C4-2B (cell line): Measurements from ENCODE around the gene IL17RD.

Source experiments
- H3K27ac ChIP-seq: fragments of 450-650 bp; 2 replicates; pipeline ENCODE4 v1.5.1; 2017
- ZFX ChIP-seq: fragments of 450-650 bp; IDR thresholded peaks from 2 replicates; pipeline ENCODE4 v1.6.1; 2017
- TF ChIP-seq, protein P1 (sequence below): fragments of 450-650 bp; conservative IDR thresholded peaks from 2 replicates; pipeline ENCODE4 v1.5.1; 2017; ENCODE audit warnings: mild to moderate bottlenecking

Gene IL17RD

DNA sequence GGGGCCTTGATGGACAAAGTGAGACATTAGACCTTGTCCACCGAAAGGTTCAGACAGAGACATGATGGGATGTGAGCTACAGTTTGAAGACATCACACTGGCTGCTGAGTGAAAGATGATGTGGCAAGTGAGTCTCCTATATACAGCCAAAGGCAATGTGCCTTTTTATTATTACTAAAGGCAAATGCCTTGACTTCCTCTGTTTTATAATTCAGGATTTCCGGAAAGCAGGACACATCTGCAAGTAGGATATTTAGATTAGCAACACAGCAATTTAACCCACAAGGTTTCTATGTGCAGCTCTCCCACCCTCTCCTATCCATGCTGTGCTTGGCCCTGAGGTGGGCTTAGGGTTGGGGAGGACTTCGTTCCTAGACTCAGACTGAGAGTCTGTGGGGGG lies 84.0 kb downstream of the IL17RD start:
- no peak overlapping the region for H3K27ac ChIP-seq
- no peak for TF ChIP-seq ZFX
- TF ChIP-seq, protein P1, sequence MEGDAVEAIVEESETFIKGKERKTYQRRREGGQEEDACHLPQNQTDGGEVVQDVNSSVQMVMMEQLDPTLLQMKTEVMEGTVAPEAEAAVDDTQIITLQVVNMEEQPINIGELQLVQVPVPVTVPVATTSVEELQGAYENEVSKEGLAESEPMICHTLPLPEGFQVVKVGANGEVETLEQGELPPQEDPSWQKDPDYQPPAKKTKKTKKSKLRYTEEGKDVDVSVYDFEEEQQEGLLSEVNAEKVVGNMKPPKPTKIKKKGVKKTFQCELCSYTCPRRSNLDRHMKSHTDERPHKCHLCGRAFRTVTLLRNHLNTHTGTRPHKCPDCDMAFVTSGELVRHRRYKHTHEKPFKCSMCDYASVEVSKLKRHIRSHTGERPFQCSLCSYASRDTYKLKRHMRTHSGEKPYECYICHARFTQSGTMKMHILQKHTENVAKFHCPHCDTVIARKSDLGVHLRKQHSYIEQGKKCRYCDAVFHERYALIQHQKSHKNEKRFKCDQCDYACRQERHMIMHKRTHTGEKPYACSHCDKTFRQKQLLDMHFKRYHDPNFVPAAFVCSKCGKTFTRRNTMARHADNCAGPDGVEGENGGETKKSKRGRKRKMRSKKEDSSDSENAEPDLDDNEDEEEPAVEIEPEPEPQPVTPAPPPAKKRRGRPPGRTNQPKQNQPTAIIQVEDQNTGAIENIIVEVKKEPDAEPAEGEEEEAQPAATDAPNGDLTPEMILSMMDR = no peak

DNA sequence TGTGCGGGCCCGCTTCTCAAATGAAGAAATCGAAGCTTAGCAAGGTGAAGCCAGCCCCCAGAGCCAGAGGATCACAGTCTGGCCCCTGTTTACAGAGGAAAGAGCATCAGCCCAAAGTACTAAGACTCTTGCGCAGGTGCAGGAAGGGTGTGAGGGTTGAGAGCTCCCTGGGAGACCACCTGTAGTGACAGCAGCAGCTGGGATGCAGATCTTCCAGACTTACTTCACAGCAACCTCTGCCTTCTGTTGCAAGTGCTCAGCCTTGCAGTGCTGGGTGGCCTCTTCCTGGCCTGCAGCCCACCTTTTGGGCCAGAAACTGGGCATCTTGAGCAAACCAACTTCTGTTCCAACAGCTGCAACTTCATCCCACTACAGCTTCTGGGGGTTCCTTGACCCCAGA lies 85.0 kb downstream of the IL17RD start:
- no peak overlapping the region for H3K27ac ChIP-seq
- TF ChIP-seq ZFX = no peak
- TF ChIP-seq, protein P1 = no peak

DNA sequence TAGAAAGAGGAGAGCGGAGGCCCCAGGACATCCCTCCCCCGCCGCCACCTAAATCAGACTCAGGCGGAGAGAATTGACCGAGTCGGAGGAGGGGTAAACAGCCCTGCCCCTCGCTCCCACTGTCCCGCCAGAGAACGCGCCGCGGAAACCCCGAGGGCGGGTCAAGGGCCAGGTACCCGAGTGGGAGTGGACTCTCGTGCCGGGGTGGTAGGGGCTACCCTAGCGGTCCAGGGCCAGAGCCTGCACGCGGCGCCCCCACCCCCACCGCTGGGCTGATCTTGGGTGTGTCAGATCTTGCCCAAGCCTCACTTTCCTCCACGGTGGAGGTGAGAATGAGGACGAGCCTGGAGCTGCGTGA lies 85.7 kb downstream of the IL17RD start:
- TF ChIP-seq, protein P1 = no peak
- no peak for TF ChIP-seq ZFX
- H3K27ac ChIP-seq = no peak overlapping the region; the same call in 1 of the 2 replicates

DNA sequence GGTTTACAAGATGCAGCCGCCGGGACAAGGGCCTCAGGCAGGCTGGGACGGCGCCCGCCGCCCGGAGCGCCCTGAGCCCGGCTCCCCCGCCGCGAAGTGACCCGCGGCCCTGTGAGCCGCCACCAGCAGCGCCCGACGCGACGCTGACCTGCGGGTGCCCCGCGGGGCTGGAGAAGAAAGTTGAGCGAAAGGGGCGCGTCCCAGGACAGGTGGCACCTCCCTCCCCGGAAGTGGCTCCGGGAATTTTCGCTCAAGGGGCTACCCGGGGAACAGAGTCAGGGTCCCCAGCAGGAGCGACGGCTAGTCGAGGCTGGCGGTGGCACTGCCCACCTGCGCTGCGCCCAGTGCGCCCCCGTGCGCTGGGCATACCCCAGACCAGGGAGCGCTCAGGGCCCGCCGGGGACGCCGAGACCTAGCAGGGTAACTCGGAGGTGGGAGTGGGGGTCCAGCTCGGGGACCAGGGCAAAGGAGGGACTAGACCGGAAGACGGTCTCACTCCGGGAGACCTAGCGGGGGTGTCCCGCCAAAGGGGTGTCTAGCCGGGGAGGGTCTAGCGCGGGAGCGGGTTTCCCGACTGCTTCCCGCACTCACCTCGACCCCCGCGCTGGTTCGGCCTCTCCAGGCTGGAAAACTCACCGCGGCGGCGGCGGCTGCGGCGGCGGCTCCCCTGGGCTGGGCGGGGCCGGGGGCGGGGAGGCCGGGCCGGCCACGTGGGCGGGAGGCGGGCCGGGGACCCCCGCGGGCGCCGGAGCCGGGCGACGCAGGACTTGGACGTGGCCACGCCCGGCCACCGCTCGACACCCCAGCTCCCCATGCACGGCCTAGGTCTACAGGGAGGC lies 86.3 kb downstream of the IL17RD start:
- TF ChIP-seq ZFX = peak; percentile 17; the same call in 1 of the 2 replicates
- TF ChIP-seq, protein P1 = peak; percentile 27
- H3K27ac ChIP-seq = peak overlapping the region; percentile 57

DNA sequence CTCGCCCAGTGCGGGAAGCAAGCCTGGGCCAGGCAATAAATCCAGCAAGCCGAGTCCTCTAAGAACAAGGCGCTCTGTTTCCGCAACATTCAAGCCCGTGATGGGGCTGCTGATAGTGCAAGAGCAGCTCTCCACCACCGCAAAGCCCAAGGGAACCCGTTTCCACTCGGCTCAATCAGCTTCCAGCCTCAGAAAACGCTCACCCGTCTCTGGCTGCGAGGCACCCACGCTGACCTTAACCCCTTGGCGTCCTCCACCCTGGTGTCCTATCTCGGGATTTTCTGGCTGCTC lies 86.9 kb downstream of the IL17RD start:
- H3K27ac ChIP-seq = peak overlapping the region; percentile 57
- no peak for TF ChIP-seq ZFX
- TF ChIP-seq, protein P1 = no peak

DNA sequence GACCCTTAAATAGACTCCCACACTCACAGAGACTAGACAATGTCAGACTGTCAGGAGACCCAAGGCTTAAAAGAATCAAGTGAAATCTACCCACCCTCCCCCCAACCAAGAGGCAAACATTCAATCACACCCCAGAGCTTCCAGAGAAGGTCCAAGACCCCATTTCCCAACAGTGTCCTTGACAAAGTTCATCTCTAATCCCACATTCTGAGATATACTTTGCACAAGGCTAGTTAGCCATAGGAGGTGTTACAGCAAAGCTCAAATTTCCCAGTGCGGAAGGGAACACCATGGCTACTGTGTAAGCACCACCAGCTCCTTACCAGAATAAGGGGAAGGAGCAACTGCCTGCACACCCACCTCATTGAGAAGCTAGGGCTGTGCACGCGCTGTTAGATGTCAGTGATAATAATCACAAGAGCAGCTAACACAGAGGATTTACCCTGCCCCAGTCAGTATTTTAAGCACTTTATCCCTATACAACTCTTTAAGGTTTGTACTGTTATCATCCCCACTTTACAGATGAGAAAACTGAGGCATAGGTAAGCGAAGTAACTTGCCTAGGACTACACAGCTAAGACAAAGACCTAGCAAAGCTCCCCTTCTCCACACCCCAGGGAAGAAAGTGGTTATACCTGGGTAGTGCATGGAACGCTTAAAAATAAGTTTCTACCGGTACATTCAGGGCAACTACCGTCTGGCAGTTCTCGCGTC lies 87.4 kb downstream of the IL17RD start:
- TF ChIP-seq ZFX = no peak
- TF ChIP-seq, protein P1 = no peak
- H3K27ac ChIP-seq = peak overlapping the region; percentile 57; the same call in 1 of the 2 replicates

DNA sequence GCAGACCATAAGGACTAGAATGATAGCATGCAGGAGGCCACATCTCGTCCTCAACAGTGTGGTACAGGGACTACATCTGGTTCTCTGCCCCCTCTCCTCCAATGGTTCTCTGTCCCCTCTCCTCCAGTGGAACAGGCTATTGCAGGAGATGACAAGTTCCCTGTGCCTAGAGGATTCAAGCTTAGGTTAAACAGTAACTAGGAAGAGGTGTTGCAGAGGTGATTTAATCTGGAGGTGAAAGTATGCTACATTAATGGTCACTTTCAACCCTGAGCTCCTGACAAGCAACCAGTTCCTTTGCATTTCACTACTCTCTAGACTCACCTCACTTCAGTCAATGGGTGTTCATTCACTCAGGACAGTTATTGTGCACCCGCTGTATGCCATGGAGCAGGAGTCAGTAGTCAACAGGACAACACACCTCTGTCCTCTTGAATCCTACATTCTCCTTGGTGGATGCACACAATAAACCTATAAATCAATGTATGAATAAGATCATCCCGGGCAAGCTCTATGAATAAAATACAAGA lies 88.7 kb downstream of the IL17RD start:
- TF ChIP-seq ZFX = no peak
- TF ChIP-seq, protein P1 = no peak
- H3K27ac ChIP-seq = no peak overlapping the region
